ENCODE data around the gene DYDC2. TPM values are rescaled to one million over a fixed set of nuclear protein-coding genes. Genes with fewer than 3 reads are reported as not detected.

Gene DYDC2
- total RNA-seq, 1 experiment from 2014 or later = 2.8 TPM

DNA sequence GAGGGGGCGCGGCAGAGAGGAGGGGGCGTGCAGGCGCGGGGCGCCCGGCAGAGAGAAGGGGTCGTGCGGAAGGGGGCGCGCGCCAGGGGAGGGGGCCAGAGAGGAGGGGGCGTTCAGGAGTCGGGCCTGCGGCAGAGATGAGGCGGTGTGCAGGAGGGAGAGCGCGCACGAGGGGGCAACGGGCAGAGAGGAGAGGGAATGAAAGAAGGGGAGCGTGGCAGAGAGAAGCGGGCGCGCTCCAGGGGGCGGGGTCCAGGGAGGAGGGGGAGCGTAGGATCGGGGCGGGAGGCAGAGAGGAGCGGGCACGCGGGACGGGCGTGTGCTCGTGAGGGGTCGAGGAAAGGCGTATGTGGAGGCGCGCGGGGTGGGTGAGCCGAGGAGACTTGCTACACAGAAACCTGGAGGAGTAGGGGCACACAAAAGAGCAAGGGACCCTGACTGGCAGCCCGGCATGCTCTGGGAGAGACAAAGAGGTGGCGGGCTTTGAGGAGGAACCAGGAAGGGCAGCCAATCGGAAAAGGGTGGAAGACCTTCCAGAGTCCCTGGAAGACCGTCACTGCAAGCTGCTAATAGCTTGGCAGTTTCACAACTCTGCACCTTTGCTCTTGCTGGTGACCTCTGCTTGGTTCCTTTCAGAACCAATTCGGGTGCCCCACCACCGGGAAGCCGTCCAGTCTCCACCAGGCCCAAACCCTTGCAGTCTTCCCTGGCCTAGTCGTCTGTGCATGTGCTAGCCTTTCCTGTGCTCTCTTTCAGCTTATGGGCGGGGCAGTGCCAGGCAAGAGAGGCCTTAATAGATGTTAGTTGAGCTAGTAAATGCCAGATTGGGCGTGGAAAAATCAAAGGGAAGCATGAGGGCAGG is 639 bp downstream of the DYDC2 start:
- H3K4ac ChIP-seq (ENCODE audit: low read depth, low read length) = no peak overlapping the region
- H3K4me2 ChIP-seq (ENCODE audit: insufficient read depth, insufficient read length, low read length) = peak overlapping the region; percentile 42
- no peak overlapping the region for H2AFZ ChIP-seq (ENCODE audit: low read length)
- no peaks in the 10 kb centered on the region; the same call in 1 of the 2 replicates for H3K27me3 ChIP-seq (ENCODE audit: insufficient read depth, low read length)
- peak; percentile 75 for DNase-seq
- no peak overlapping the region for H4K91ac ChIP-seq (ENCODE audit: insufficient read length, low read depth, low read length)
- Mint-ChIP-seq H3K9me3 (no peaks in the 10 kb centered on the region; a peak in 2 of 5 replicates), H3K4me1 (peaks cover 8 to 14% of the 10 kb centered on the region in 2 experiments), H3K27me3 (ENCODE audit: low read depth) (peaks cover 37% of the 10 kb centered on the region), H3K27ac (peak overlapping the region in 2 of 3 experiments; percentile 59 to 95; a peak in 2 of 7 replicates), H3K4me3 (peak overlapping the region; percentile 86 to 87), H3K36me3 (ENCODE audit: insufficient read depth in 1 of 3, low read depth in 3 of 3) (peaks cover 0 to 3% (median 0%) of the 10 kb centered on the region in 3 experiments; a peak in 2 of 7 replicates)
- no peaks in the 10 kb centered on the region for H3K4me1 ChIP-seq (ENCODE audit: insufficient read depth, low read length)
- no peak overlapping the region for H2BK5ac ChIP-seq (ENCODE audit: insufficient read length, low read length)
- H3K23ac ChIP-seq (ENCODE audit: insufficient read length, low read depth, low read length) = no peak overlapping the region
- no peak overlapping the region for H3K9ac ChIP-seq (ENCODE audit: extremely low read depth, insufficient read length, low read length)
- no peaks in the 10 kb centered on the region for H3K79me2 ChIP-seq (ENCODE audit: insufficient read depth, low read length)
- peak overlapping the region; percentile 85 for H3K14ac ChIP-seq (ENCODE audit: insufficient read depth, low read length)
- H2AK5ac ChIP-seq (ENCODE audit: insufficient read length, low read length) = no peak overlapping the region
- peaks cover 5% of the 10 kb centered on the region for H3K23me2 ChIP-seq (ENCODE audit: insufficient read length, low read depth, low read length, poor library complexity, severe bottlenecking)
- H3T11ph ChIP-seq (ENCODE audit: low read length) = no peak overlapping the region
- peak overlapping the region; percentile 79 for H3K18ac ChIP-seq (ENCODE audit: insufficient read length, low read depth, low read length)
- no peak overlapping the region for H4K8ac ChIP-seq (replicated peaks; ENCODE audit: insufficient read length, low read depth, low read length)
- no peak overlapping the region for H2BK12ac ChIP-seq (ENCODE audit: insufficient read length, low read depth, low read length)
- TF ChIP-seq, protein P1, sequence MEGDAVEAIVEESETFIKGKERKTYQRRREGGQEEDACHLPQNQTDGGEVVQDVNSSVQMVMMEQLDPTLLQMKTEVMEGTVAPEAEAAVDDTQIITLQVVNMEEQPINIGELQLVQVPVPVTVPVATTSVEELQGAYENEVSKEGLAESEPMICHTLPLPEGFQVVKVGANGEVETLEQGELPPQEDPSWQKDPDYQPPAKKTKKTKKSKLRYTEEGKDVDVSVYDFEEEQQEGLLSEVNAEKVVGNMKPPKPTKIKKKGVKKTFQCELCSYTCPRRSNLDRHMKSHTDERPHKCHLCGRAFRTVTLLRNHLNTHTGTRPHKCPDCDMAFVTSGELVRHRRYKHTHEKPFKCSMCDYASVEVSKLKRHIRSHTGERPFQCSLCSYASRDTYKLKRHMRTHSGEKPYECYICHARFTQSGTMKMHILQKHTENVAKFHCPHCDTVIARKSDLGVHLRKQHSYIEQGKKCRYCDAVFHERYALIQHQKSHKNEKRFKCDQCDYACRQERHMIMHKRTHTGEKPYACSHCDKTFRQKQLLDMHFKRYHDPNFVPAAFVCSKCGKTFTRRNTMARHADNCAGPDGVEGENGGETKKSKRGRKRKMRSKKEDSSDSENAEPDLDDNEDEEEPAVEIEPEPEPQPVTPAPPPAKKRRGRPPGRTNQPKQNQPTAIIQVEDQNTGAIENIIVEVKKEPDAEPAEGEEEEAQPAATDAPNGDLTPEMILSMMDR (conservative IDR thresholded peaks at IDR 0.05) = no peak
- H3K56ac ChIP-seq (ENCODE audit: insufficient read length, low read depth, low read length) = no peak overlapping the region
- no peaks in the 10 kb centered on the region for H4K20me1 ChIP-seq (ENCODE audit: control insufficient read depth, insufficient read depth, insufficient read length)
- WGBS (ENCODE audit: extremely low coverage, insufficient read length, low lambda C conversion rate) = no CpG with 5 or more reads among the region's 50 CpGs
- no peaks in the 10 kb centered on the region for H3K9me3 ChIP-seq (ENCODE audit: control insufficient read depth, low read depth, low read length)
- H3K79me1 ChIP-seq (ENCODE audit: insufficient read depth, low read depth, low read length, poor library complexity, severe bottlenecking) = no peaks in the 10 kb centered on the region
- H2BK20ac ChIP-seq (ENCODE audit: low read depth, low read length, poor library complexity, severe bottlenecking) = no peak overlapping the region
- H3K27ac ChIP-seq (ENCODE audit: insufficient read length, low read depth, low read length) = no peak overlapping the region
- no peak overlapping the region for H2BK15ac ChIP-seq (ENCODE audit: low read depth, low read length)
- H2BK120ac ChIP-seq (ENCODE audit: low read depth, low read length, poor library complexity, severe bottlenecking) = no peak overlapping the region
- no peak overlapping the region for H4K5ac ChIP-seq (ENCODE audit: insufficient read length, low read depth, low read length)
